Karpas-422 (cell line): ENCODE results near the gene ACP1. TPM values are rescaled to one million over a fixed set of nuclear protein-coding genes. Genes with fewer than 3 reads are reported as not detected.
A peak's percentile ranks its signal among the peaks of the same experiment; 100 is the strongest.

Source experiments
- DNase-seq: peaks from one replicate; pipeline ENCODE4 v3.0.0-alpha.2; 2015
- H2AFZ ChIP-seq: fragments of 200-600 bp; sonication (generic); 2 replicates; pipeline ENCODE4 v1.6.1; 2014; ENCODE audit warnings: antibody characterized with exemption, low read length, mixed read lengths
- H3K27ac ChIP-seq: fragments of 200-600 bp; sonication (generic); 2 replicates; pipeline ENCODE4 v1.5.1; 2014; ENCODE audit warnings: mild to moderate bottlenecking, low read length, moderate library complexity
- H3K27me3 ChIP-seq: fragments of 200-600 bp; sonication (generic); 2 replicates; pipeline ENCODE4 v1.6.1; 2014; ENCODE audit warnings: low read length, mixed read lengths
- H3K36me3 ChIP-seq: fragments of 200-600 bp; sonication (generic); 2 replicates; pipeline ENCODE4 v1.6.1; 2014; ENCODE audit warnings: low read length, mixed read lengths; ENCODE audit not compliant: insufficient read depth
- H3K4me1 ChIP-seq: fragments of 200-600 bp; sonication (generic); 2 replicates; pipeline ENCODE4 v1.6.1; 2014; ENCODE audit warnings: mild to moderate bottlenecking, low read length, mixed read lengths
- H3K4me2 ChIP-seq: fragments of 200-600 bp; sonication (generic); 2 replicates; pipeline ENCODE4 v1.6.1; 2014; ENCODE audit warnings: low read length, low read depth, mild to moderate bottlenecking; ENCODE audit not compliant: poor library complexity, severe bottlenecking
- H3K4me3 ChIP-seq: fragments of 200-600 bp; sonication (generic); 2 replicates; pipeline ENCODE4 v1.5.1; 2014; ENCODE audit warnings: mild to moderate bottlenecking, antibody characterized with exemption, low read length, mixed read lengths
- H3K79me2 ChIP-seq: fragments of 200-600 bp; sonication (generic); 2 replicates; pipeline ENCODE4 v1.6.1; 2014; ENCODE audit warnings: mild to moderate bottlenecking, low read length, mixed read lengths
- H3K9ac ChIP-seq: fragments of 200-600 bp; sonication (generic); 2 replicates; pipeline ENCODE4 v1.6.0; 2014; ENCODE audit warnings: low read length
- H3K9me2 ChIP-seq: fragments of 200-600 bp; sonication (generic), shearing (Covaris generic); replicated peaks from 2 replicates; pipeline ENCODE4 v1.6.0; 2014; ENCODE audit warnings: mild to moderate bottlenecking, low read length, moderate library complexity; ENCODE audit not compliant: insufficient read depth
- H3K9me3 ChIP-seq: fragments of 300-700, 200-600 bp; sonication (generic); 2 replicates; pipeline ENCODE4 v1.6.1; 2014; ENCODE audit warnings: low read length, mixed read lengths
- H4K20me1 ChIP-seq: fragments of 200-600 bp; sonication (generic); 2 replicates; pipeline ENCODE4 v1.6.1; 2014; ENCODE audit warnings: mild to moderate bottlenecking, antibody characterized with exemption, low read length, low read depth; ENCODE audit not compliant: insufficient read depth
- total RNA-seq: library from RNA; depleted of rRNA; stranded (reverse); fragments of >200 nt; shearing (Covaris generic); gene quantifications from 2 replicates; pipeline ENCODE4 v1.2.3, GENCODE V29; 2014; ENCODE audit warnings: low replicate concordance

The ACP1 gene
- total RNA-seq, 1 experiment from 2014 or later: 185 TPM

GRCh38 chr2:268323-268722 lies 3.6 kb downstream of the ACP1 start:
- peak overlapping the region; percentile 91 for H3K4me2 ChIP-seq
- H3K9me2 ChIP-seq: no peaks in the 10 kb centered on the region
- peaks cover 44% of the 10 kb centered on the region for H3K4me1 ChIP-seq
- DNase-seq: no peak
- no peak overlapping the region for H3K9ac ChIP-seq
- 0 out of 2 replicates have a peak overlapping the region, but pooled peaks have one; percentile 15 for H3K27ac ChIP-seq
- peaks cover 45% of the 10 kb centered on the region for H4K20me1 ChIP-seq
- H2AFZ ChIP-seq: no peak overlapping the region
- no peak overlapping the region for H3K4me3 ChIP-seq
- no peaks in the 10 kb centered on the region for H3K27me3 ChIP-seq
- peaks cover 86% of the 10 kb centered on the region for H3K79me2 ChIP-seq
- H3K36me3 ChIP-seq: peaks cover 22% of the 10 kb centered on the region; the same call in 1 of the 2 replicates
- H3K9me3 ChIP-seq: no peaks in the 10 kb centered on the region

GRCh38 chr2:269356-270030 lies 4.7 kb downstream of the ACP1 start:
- no peak for DNase-seq
- Histone ChIP-seq H4K20me1 (peaks cover 51% of the 10 kb centered on the region), H3K27ac (no peak overlapping the region), H3K9me3 (no peaks in the 10 kb centered on the region), H3K9ac (no peak overlapping the region), H3K4me3 (no peak overlapping the region), H3K9me2 (no peaks in the 10 kb centered on the region), H2AFZ (no peak overlapping the region), H3K4me1 (peaks cover 48% of the 10 kb centered on the region), H3K27me3 (no peaks in the 10 kb centered on the region), H3K4me2 (peak overlapping the region; percentile 91), H3K36me3 (peaks cover 27% of the 10 kb centered on the region; the same call in 1 of the 2 replicates), H3K79me2 (peaks cover 97% of the 10 kb centered on the region)

GRCh38 chr2:270861-271260 lies 6.1 kb downstream of the ACP1 start:
- Histone ChIP-seq H3K9me3 (no peaks in the 10 kb centered on the region), H3K79me2 (peaks cover 100% of the 10 kb centered on the region), H3K36me3 (peaks cover 34% of the 10 kb centered on the region), H3K4me2 (no peak overlapping the region), H3K9me2 (no peaks in the 10 kb centered on the region), H2AFZ (no peak overlapping the region), H3K4me3 (no peak overlapping the region), H3K27ac (no peak overlapping the region), H3K4me1 (peaks cover 59% of the 10 kb centered on the region), H3K27me3 (no peaks in the 10 kb centered on the region), H4K20me1 (peaks cover 54% of the 10 kb centered on the region), H3K9ac (no peak overlapping the region)
- DNase-seq: no peak

- no peak overlapping the region for H3K4me2 ChIP-seq
- no peak for DNase-seq
- no peak overlapping the region for H2AFZ ChIP-seq
- peaks cover 57% of the 10 kb centered on the region for H4K20me1 ChIP-seq
- H3K27me3 ChIP-seq: no peaks in the 10 kb centered on the region
- peaks cover 100% of the 10 kb centered on the region for H3K79me2 ChIP-seq
- no peak overlapping the region for H3K27ac ChIP-seq
- H3K4me1 ChIP-seq: peaks cover 50% of the 10 kb centered on the region
- H3K9me2 ChIP-seq: no peaks in the 10 kb centered on the region
- H3K9me3 ChIP-seq: no peaks in the 10 kb centered on the region
- no peak overlapping the region for H3K9ac ChIP-seq
- H3K4me3 ChIP-seq: no peak overlapping the region
- H3K36me3 ChIP-seq: peaks cover 43% of the 10 kb centered on the region
Measured at GRCh38 chr2:271917-272316, 7.2 kb downstream of the ACP1 start.

- DNase-seq: no peak
- no peak overlapping the region for H3K4me3 ChIP-seq
Measured at GRCh38 chr2:273333-273732, 8.6 kb downstream of the ACP1 start.

GRCh38 chr2:274503-274902 lies 9.8 kb downstream of the ACP1 start:
- peaks cover 57% of the 10 kb centered on the region for H3K36me3 ChIP-seq

More at GRCh38 chr2:273333-273732, 8.6 kb downstream of the ACP1 start:
- no peak overlapping the region for H3K27ac ChIP-seq
- no peaks in the 10 kb centered on the region for H3K9me2 ChIP-seq
- peaks cover 52% of the 10 kb centered on the region for H4K20me1 ChIP-seq
- H3K27me3 ChIP-seq: no peaks in the 10 kb centered on the region
- peaks cover 55% of the 10 kb centered on the region for H3K36me3 ChIP-seq
- no peak overlapping the region for H3K4me2 ChIP-seq
- H3K4me1 ChIP-seq: peaks cover 35% of the 10 kb centered on the region
- no peak overlapping the region for H2AFZ ChIP-seq
- H3K9me3 ChIP-seq: no peaks in the 10 kb centered on the region
- peaks cover 98% of the 10 kb centered on the region for H3K79me2 ChIP-seq
- no peak overlapping the region for H3K9ac ChIP-seq

GRCh38 chr2:275466-275865 lies 10.7 kb downstream of the ACP1 start:
- no peaks in the 10 kb centered on the region for H3K27me3 ChIP-seq
- H3K4me2 ChIP-seq: peak overlapping the region; percentile 44
- H3K9me3 ChIP-seq: no peaks in the 10 kb centered on the region
- H3K9ac ChIP-seq: 0 out of 2 replicates have a peak overlapping the region, but pooled peaks have one; percentile 26
- H3K4me3 ChIP-seq: peak overlapping the region; percentile 2; the same call in 1 of the 2 replicates
- H3K27ac ChIP-seq: peak overlapping the region; percentile 61
- no peaks in the 10 kb centered on the region for H3K9me2 ChIP-seq
- DNase-seq: peak; percentile 62
- no peak overlapping the region for H2AFZ ChIP-seq
- H3K79me2 ChIP-seq: peaks cover 79% of the 10 kb centered on the region
- peaks cover 22% of the 10 kb centered on the region for H3K4me1 ChIP-seq
- H4K20me1 ChIP-seq: peaks cover 32% of the 10 kb centered on the region
- H3K36me3 ChIP-seq: peaks cover 57% of the 10 kb centered on the region

More at GRCh38 chr2:274503-274902, 9.8 kb downstream of the ACP1 start:
- Histone ChIP-seq H3K4me2 (peak overlapping the region; percentile 44), H3K27me3 (no peaks in the 10 kb centered on the region), H3K27ac (peak overlapping the region; percentile 61), H2AFZ (no peak overlapping the region), H3K9ac (no peak overlapping the region), H4K20me1 (peaks cover 40% of the 10 kb centered on the region), H3K9me3 (no peaks in the 10 kb centered on the region), H3K4me1 (peaks cover 24% of the 10 kb centered on the region), H3K9me2 (no peaks in the 10 kb centered on the region), H3K4me3 (no peak overlapping the region), H3K79me2 (peaks cover 88% of the 10 kb centered on the region)
- DNase-seq: no peak

- Histone ChIP-seq H2AFZ (no peak overlapping the region), H3K4me2 (no peak overlapping the region), H3K79me2 (peaks cover 49% of the 10 kb centered on the region), H3K9ac (no peak overlapping the region), H3K9me2 (no peaks in the 10 kb centered on the region), H3K27ac (no peak overlapping the region), H3K36me3 (peaks cover 42% of the 10 kb centered on the region), H4K20me1 (peaks cover 19% of the 10 kb centered on the region), H3K4me1 (peaks cover 22% of the 10 kb centered on the region), H3K4me3 (no peak overlapping the region), H3K9me3 (no peaks in the 10 kb centered on the region), H3K27me3 (no peaks in the 10 kb centered on the region)
- DNase-seq: no peak
Measured at GRCh38 chr2:278312-278926, 13.7 kb downstream of the ACP1 start.
